ENCODE data around the gene PACRG.

The PACRG gene

GRCh38 chr6:162798546-162799266 is 70.9 kb downstream of the PACRG start:
- no peak for DNase-seq

- DNase-seq, result no peak
Observed at GRCh38 chr6:162814426-162814973, 86.7 kb downstream of the PACRG start.

GRCh38 chr6:162817196-162817595 is 89.4 kb downstream of the PACRG start:
- no peak for DNase-seq

GRCh38 chr6:162819284-162819683 is 91.5 kb downstream of the PACRG start:
- no peak for DNase-seq

- no peak for DNase-seq
Observed at GRCh38 chr6:162821102-162821501, 93.3 kb downstream of the PACRG start.

GRCh38 chr6:162825597-162825996 is 97.8 kb downstream of the PACRG start:
- no peak for DNase-seq

- DNase-seq, result no peak
Observed at GRCh38 chr6:162829013-162829742, 101.4 kb downstream of the PACRG start.

- no peak for DNase-seq
Observed at GRCh38 chr6:162833776-162834175, 106.0 kb downstream of the PACRG start.

GRCh38 chr6:162845972-162846371 is 118.2 kb downstream of the PACRG start:
- DNase-seq, result no peak

- DNase-seq, result no peak
Observed at GRCh38 chr6:162846723-162847122, 118.9 kb downstream of the PACRG start.

- no peak for DNase-seq
Observed at GRCh38 chr6:162849269-162849668, 121.5 kb downstream of the PACRG start.

- no peak for DNase-seq
Observed at GRCh38 chr6:162852192-162852591, 124.4 kb downstream of the PACRG start.

- no peak for DNase-seq
Observed at GRCh38 chr6:162852840-162853577, 125.2 kb downstream of the PACRG start.

- DNase-seq, result no peak
Observed at GRCh38 chr6:162854228-162854627, 126.5 kb downstream of the PACRG start.

GRCh38 chr6:162854734-162855191 is 127.0 kb downstream of the PACRG start:
- no peak for DNase-seq

GRCh38 chr6:162856885-162857284 is 129.1 kb downstream of the PACRG start:
- no peak for DNase-seq

- DNase-seq, result no peak
Observed at GRCh38 chr6:162857326-162857725, 129.6 kb downstream of the PACRG start.

- no peak for DNase-seq
Observed at GRCh38 chr6:162862462-162862861, 134.7 kb downstream of the PACRG start.

GRCh38 chr6:162862941-162863340 is 135.2 kb downstream of the PACRG start:
- DNase-seq, result no peak

- no peak for DNase-seq
Observed at GRCh38 chr6:162863821-162864220, 136.0 kb downstream of the PACRG start.

- DNase-seq, result no peak
Observed at GRCh38 chr6:162864911-162865310, 137.1 kb downstream of the PACRG start.

GRCh38 chr6:162866656-162867055 is 138.9 kb downstream of the PACRG start:
- no peak for DNase-seq

GRCh38 chr6:162868397-162868796 is 140.6 kb downstream of the PACRG start:
- DNase-seq, result no peak
